ENCODE results near the gene MAST4.

The MAST4 gene

GRCh38 chr5:66896171-66896570, 300.0 kb downstream of the MAST4 start:
- DNase-seq (ENCODE audit: low read depth in 2 of 3, low spot score in 2 of 3): no peak

DNA sequence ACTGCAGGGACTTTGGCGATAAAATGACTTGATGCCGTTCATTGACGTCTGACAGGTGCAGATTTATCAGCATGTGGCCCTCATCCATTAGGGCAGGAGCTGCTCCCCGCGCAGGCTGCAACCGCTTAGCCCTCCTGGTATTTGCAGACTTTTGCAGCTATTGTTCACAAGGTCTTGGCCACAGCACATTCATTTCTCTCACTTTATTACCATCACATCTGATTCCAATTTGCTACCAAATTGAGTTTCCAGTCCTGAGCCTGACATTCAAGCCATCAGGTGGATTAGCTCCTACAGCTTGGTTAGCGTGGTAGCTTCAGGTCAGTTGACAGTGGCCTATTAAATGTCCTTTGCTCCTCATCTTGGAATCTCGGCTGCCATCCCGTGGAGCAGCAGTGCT, 301.2 kb downstream of the MAST4 start:
- no peak for DNase-seq (ENCODE audit: low read depth in 2 of 3, low spot score in 2 of 3)

- DNase-seq (ENCODE audit: low read depth in 2 of 3, low spot score in 2 of 3): no peak
Observed at GRCh38 chr5:66898241-66898995, 302.2 kb downstream of the MAST4 start.

- DNase-seq (ENCODE audit: low read depth in 2 of 3, low spot score in 2 of 3): no peak
Observed at GRCh38 chr5:66903218-66903617, 307.0 kb downstream of the MAST4 start.

- no peak for DNase-seq (ENCODE audit: low read depth in 2 of 3, low spot score in 2 of 3)
Observed at GRCh38 chr5:66903709-66904108, 307.5 kb downstream of the MAST4 start.

DNA sequence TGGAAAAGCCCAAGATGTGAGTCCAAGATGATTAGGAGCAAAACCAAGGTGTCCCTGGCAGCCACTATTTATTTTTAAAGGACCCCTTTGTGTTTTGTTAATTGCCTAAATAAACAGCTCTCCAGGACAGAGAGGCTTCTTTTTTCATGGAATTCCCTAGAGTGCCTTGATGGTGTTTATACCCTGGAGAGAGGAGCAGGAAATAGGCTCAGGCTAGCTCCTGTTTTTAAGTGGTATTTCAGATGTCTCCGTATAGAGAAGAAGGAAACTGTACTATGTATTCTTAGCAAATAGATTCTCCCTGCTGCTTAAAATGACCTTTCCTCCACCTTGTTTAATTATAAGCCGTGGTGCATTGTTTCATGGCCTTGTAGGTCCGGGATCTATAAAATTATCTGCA, 308.0 kb downstream of the MAST4 start:
- DNase-seq (ENCODE audit: low read depth in 2 of 3, low spot score in 2 of 3): no peak

DNA sequence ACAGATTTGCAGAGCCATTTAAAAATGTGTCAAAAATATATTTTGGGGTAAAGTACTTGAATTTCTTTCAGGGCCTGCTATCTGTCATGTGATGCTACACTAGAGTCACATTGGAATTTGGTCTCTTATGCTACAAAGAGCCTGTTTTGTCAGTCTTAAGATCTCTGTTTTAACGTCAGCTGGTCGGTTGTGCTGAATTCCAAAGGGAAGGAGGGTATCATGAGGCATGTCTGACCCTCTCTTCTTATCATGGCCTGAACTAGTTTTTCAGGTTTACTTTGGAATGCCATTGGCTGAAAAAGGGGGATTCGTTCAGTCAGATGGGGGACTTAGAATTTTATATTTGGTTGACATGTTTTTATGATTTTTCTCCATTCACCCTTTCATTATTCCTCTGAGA, 309.8 kb downstream of the MAST4 start:
- DNase-seq (ENCODE audit: low read depth in 2 of 3, low spot score in 2 of 3): no peak

- DNase-seq (ENCODE audit: low read depth in 2 of 3, low spot score in 2 of 3): no peak
Observed at GRCh38 chr5:66908230-66908629, 312.0 kb downstream of the MAST4 start.

DNA sequence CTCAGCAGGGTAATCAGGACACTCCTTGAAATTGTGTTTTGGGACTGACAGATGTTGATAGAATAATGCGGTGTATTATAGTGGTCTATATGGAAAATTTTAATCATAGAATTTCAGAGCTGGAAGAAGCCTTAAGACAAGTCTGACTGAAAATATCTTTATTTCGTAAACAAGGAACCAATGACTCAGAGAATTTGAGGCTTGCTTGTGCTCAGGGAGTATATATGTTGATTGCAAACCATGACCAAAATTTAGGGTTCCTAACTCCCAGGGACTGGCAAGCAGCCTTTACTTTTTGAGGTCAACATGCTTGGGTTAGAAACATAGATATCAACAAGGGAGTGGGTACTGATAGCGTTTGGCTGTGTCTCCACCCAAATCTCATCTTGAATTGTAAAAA, 313.2 kb downstream of the MAST4 start:
- DNase-seq (ENCODE audit: low read depth in 2 of 3, low spot score in 2 of 3): no peak

DNA sequence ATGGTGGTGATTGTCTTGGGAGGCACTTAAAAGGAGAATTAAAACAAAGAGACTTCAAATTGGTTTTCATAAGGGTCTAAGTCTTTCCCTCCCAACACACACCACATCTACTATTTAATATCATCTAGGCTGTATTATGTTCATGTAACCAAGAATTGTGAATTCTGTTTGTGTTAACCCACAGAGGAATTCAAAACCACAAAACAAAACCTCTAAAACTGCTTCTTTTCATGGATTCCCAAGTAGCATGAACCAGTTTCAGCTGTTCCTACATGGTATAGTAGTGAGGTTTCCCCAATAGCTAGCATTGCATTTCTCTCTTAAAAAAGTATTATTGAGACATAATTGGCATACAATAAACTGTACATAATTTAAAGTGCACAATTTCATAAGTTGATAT, 316.6 kb downstream of the MAST4 start:
- no peak for DNase-seq (ENCODE audit: low read depth in 2 of 3, low spot score in 2 of 3)

- DNase-seq (ENCODE audit: low read depth in 2 of 3, low spot score in 2 of 3): no peak
Observed at GRCh38 chr5:66915531-66915930, 319.3 kb downstream of the MAST4 start.

DNA sequence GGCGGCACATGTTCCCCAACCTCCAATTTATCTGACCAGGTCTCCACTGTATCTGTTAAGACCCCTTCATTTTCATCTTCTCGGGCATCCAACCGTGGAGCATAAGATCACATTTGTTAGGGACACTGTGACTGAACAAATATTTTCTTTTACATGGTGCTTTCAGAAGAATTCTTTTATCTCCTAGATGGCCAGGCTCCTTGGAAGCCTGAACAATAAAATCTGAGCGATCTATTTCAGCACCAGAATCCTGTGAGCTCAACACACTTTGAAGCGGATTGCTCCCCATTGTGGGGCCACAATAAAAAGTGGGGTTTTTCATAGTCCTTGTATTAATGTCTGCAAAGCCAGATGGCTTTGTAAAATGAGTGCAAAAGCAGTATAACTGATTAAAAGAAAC, 326.7 kb downstream of the MAST4 start:
- no peak for DNase-seq (ENCODE audit: low read depth in 2 of 3, low spot score in 2 of 3)

GRCh38 chr5:66923457-66923856, 327.3 kb downstream of the MAST4 start:
- no peak for DNase-seq (ENCODE audit: low read depth in 2 of 3, low spot score in 2 of 3)

DNA sequence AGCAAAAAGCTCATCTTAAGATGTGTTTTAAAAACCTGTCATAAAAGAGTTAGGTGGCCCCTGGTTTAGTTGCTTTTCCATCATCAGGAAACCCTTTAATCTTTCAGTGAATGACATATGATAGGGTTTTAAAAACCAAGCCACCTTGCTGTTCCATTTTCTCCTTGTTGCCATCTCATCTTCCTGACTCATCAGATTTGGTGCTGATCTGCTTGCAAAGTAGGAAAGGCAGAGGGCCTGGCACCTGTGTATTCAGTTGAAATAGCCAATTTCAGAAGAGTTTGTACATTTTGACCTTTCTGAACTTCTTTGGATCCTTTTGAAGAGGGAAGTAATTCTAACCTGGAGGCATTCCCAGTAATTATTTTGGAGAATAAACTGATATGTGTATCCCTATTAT, 327.7 kb downstream of the MAST4 start:
- DNase-seq (ENCODE audit: low read depth in 2 of 3, low spot score in 2 of 3): no peak

DNA sequence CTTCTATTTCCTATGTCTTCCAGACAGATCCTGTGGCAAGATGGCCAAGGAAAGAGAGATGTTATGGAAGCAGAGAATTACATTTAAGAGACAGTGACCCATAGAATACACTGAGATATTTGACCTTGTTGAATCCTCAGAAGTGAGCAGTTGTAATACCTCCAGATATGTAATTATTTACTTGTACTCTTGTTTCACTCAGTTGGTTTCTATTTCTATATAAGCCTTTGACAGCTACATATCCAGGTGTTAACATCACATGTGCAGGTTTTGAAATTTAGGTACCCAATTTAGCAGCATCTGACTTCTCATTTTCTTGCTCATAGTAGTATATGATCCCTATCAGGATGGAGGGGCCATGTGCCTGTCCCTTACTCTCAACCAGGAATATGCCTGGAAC, 330.9 kb downstream of the MAST4 start:
- no peak for DNase-seq (ENCODE audit: low read depth in 2 of 3, low spot score in 2 of 3)

DNA sequence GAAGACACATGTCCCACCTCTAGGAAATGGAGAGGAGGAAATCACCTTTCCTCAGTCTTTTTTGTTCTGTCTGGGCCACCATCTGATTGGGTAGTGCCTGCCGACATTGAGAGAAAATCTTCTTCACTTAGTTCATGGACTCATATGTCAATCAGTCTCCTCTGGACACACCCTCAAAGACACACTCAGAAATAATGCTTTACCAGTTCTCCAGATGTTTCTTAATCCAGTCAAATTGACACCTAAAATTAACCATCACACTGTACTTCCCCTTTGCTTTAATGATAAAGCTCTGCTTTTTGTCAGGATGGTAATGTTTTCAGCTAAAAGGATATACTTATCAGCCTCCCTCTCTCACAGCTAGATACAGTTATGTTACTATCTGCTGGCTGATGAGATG, 333.1 kb downstream of the MAST4 start:
- DNase-seq (ENCODE audit: low read depth in 2 of 3, low spot score in 2 of 3): no peak

GRCh38 chr5:66929995-66930394, 333.8 kb downstream of the MAST4 start:
- no peak for DNase-seq (ENCODE audit: low read depth in 2 of 3, low spot score in 2 of 3)

DNA sequence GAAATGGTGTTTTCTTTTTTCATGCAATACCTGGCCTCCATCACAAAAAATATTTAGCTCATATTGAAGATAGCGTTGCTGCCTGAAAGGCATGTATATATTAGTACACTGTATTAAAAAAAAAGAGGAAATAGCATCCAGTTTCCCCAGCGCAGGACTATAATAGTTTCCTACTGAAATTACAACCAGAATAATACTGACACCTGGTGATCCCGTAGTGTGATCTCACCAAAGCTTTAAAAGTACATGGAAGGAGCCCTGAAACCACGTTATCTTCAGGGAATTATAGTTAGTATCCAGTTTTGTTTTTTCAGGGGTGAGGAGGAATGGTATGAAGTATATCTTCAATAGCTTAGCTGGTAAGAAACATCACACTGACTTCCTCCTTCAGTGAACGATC, 335.5 kb downstream of the MAST4 start:
- no peak for DNase-seq (ENCODE audit: low read depth in 2 of 3, low spot score in 2 of 3)

- DNase-seq (ENCODE audit: low read depth in 2 of 3, low spot score in 2 of 3): no peak
Observed at GRCh38 chr5:66932457-66932856, 336.3 kb downstream of the MAST4 start.

DNA sequence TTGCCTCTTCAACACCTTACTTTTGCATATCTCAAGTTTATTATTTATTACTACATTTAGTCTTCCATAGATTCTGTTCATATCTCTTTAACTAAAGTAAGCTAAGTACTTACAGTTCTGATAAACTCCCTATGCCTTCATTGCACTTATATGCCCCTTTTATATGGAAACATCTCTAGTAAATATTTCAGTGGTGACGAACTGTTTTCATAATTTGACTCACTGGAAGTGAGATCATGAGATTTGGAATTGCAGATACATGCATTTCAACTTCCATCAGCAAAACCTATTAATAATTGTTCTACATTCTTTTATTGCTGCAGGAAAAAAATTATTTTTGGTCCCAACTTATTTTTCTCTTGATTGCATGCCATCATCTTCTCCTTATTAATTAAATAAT, 336.9 kb downstream of the MAST4 start:
- DNase-seq (ENCODE audit: low read depth in 2 of 3, low spot score in 2 of 3): no peak

- DNase-seq (ENCODE audit: low read depth in 2 of 3, low spot score in 2 of 3): no peak
Observed at GRCh38 chr5:66939094-66939493, 342.9 kb downstream of the MAST4 start.

DNA sequence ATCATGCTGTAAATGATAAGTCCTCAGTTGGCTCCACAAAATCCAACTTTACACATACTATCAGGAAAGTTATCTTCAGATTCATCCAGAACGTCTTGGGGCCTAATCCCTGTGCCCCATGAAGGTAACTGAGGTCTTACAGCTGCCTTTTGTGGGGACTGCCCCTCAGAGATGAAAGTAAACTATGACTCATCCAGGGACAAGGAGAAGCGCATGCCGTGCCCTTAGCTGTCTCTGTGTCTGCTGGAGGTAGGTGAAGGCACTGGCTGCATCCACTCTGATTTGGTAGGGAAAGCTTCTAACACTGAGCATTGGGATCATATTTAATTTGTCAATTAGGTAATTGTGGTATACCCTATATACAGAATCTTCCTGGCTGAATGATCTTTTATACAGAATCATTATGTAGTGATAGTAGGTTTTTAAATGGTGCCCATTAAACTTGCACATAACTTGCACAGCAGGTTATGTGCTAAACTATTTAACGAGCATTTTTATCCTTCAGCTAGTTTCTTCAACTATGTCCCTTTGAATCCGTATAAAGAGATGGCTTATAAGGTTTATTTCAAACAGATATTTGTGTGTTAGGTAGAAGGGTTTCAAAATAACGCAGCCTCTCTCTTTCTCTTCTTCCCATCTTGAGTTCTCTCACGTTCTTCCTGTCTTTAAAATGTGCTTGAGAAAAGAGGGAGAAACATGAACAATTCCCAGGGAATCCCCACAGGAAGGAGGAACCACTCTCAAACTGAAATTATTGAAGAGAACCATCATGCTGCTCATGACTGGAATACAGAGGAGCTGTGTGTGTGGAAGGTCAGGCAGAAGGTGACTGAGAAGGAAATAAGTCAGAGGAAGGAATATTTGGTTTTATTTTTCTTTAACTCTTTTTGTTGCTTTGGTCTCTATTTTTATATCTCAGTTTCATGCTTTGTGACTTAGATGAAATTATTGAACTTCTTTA, 349.5 kb downstream of the MAST4 start:
- DNase-seq (ENCODE audit: low read depth in 2 of 3, low spot score in 2 of 3): peak in 1 of 3 experiments; percentile 3
